ENCODE data around the gene MSRB3.
"Not testable (repeated sequence)": the region's sequence is repeated elsewhere in the genome, so short reads cannot be mapped to it uniquely, and the experiment has no call there.

The MSRB3 gene

DNA sequence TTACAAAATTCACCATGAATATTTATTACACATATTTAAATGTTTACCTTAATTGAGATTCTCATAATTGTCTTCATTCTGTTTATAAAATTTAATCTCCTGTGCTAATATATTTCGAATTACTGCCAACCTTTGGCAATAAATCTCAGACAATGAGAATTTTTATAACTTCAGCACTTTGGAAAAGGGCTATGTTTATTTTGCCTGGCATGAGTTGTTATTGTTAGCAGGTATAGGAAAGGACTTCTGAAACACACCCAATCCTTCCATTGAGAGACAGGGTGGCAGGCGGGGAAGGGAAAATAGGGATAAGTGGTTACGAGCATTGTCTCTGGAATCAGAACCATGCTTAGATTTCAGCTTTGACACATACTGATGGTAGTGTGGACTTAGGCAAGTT lies 12.1 kb upstream of the MSRB3 start:
- Histone ChIP-seq H3K27ac (ENCODE audit: low read depth, low read length) (no peak overlapping the region), H3K9ac (ENCODE audit: low read length) (no peak overlapping the region), H3K4me1 (ENCODE audit: control insufficient read depth, insufficient read depth, low read length) (no peaks in the 10 kb centered on the region), H3K4me3 (ENCODE audit: low read depth, low read length) (no peak overlapping the region), H3K27me3 (ENCODE audit: control insufficient read depth, insufficient read depth, low read length) (no peaks in the 10 kb centered on the region), H3K36me3 (ENCODE audit: control insufficient read depth, insufficient read depth, low read length) (no peaks in the 10 kb centered on the region), H3K9me3 (ENCODE audit: control insufficient read depth, insufficient read depth, low read depth, low read length) (no peaks in the 10 kb centered on the region)

GRCh38 chr12:65269603-65270002 lies 8.9 kb upstream of the MSRB3 start:
- H3K9ac ChIP-seq (ENCODE audit: low read length): no peak overlapping the region
- no peak overlapping the region for H3K27ac ChIP-seq (ENCODE audit: low read depth, low read length)
- no peaks in the 10 kb centered on the region for H3K36me3 ChIP-seq (ENCODE audit: control insufficient read depth, insufficient read depth, low read length)
- no peak overlapping the region for H3K4me3 ChIP-seq (ENCODE audit: low read depth, low read length)
- no peaks in the 10 kb centered on the region for H3K27me3 ChIP-seq (ENCODE audit: control insufficient read depth, insufficient read depth, low read length)
- H3K9me3 ChIP-seq (ENCODE audit: control insufficient read depth, insufficient read depth, low read depth, low read length): no peaks in the 10 kb centered on the region
- no peaks in the 10 kb centered on the region for H3K4me1 ChIP-seq (ENCODE audit: control insufficient read depth, insufficient read depth, low read length)

DNA sequence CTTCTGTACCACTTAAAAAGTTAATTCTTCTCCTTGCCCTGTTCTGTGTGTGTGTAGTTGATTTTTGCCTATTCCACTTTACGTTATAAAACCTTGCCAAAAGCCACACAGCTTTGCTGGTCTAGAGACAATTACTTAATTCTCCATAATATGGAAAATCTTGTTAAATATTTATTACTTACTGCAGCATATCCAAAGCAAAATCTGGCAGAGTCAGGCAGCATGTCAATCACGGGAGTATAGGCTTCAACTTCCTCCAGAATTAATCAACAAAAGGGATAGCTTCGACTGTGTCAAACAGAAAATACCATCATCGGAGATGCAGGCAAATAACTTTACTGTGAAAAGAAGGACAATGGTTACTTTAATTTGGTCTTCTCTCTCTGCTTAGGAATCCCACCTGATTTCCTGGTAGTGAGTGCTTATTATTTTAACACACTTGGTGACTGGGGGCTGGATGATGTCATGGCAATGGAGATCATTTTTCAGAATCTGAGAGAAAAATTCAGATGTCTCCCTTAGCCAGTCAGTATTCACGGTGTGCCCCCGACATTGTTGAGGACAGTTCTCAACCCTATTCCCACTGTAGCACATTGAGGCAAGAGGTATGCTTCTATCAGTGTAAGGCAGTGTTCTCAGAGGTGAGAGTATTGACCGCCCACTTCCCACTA lies 3.7 kb upstream of the MSRB3 start:
- Histone ChIP-seq H3K9ac (ENCODE audit: low read length) (no peak overlapping the region), H3K27ac (ENCODE audit: low read depth, low read length) (no peak overlapping the region), H3K4me1 (ENCODE audit: control insufficient read depth, insufficient read depth, low read length) (peaks cover 13% of the 10 kb centered on the region), H3K27me3 (ENCODE audit: control insufficient read depth, insufficient read depth, low read length) (peaks cover 20% of the 10 kb centered on the region), H3K4me3 (ENCODE audit: low read depth, low read length) (no peak overlapping the region), H3K9me3 (ENCODE audit: control insufficient read depth, insufficient read depth, low read depth, low read length) (no peaks in the 10 kb centered on the region), H3K36me3 (ENCODE audit: control insufficient read depth, insufficient read depth, low read length) (no peaks in the 10 kb centered on the region)

DNA sequence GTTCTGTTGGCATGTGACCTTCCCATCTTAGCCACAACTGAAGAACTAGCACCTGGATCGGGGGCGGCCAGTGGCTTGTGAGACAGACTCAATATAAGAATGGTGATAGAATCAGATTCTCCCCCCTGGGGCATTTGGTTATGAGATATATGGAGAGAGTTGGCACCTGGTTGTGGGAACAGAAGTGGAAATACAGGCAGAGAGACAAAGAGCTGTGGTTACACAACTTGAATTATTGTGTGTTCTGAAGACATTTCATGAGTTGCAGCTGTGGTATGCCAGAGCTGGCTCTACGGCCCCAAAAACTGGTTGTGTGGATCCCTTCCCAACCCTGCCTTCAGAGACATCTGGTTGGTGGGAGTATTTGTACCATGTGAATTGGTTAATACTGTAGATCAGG lies 2.9 kb upstream of the MSRB3 start:
- Histone ChIP-seq H3K36me3 (ENCODE audit: control insufficient read depth, insufficient read depth, low read length) (no peaks in the 10 kb centered on the region), H3K9me3 (ENCODE audit: control insufficient read depth, insufficient read depth, low read depth, low read length) (no peaks in the 10 kb centered on the region), H3K9ac (ENCODE audit: low read length) (no peak overlapping the region), H3K27ac (ENCODE audit: low read depth, low read length) (no peak overlapping the region), H3K4me3 (ENCODE audit: low read depth, low read length) (no peak overlapping the region), H3K4me1 (ENCODE audit: control insufficient read depth, insufficient read depth, low read length) (peaks cover 13% of the 10 kb centered on the region), H3K27me3 (ENCODE audit: control insufficient read depth, insufficient read depth, low read length) (peaks cover 27% of the 10 kb centered on the region)

GRCh38 chr12:65276916-65277530 lies 1.5 kb upstream of the MSRB3 start:
- Histone ChIP-seq H3K9ac (ENCODE audit: low read length) (no peak overlapping the region), H3K4me1 (ENCODE audit: control insufficient read depth, insufficient read depth, low read length) (peaks cover 13% of the 10 kb centered on the region), H3K27ac (ENCODE audit: low read depth, low read length) (no peak overlapping the region), H3K4me3 (ENCODE audit: low read depth, low read length) (no peak overlapping the region), H3K9me3 (ENCODE audit: control insufficient read depth, insufficient read depth, low read depth, low read length) (no peaks in the 10 kb centered on the region), H3K36me3 (ENCODE audit: control insufficient read depth, insufficient read depth, low read length) (no peaks in the 10 kb centered on the region), H3K27me3 (ENCODE audit: control insufficient read depth, insufficient read depth, low read length) (peaks cover 27% of the 10 kb centered on the region)

- peaks cover 27% of the 10 kb centered on the region for H3K27me3 ChIP-seq (ENCODE audit: control insufficient read depth, insufficient read depth, low read length)
- peak overlapping the region; percentile 77 for H3K4me3 ChIP-seq (ENCODE audit: low read depth, low read length)
- H3K4me1 ChIP-seq (ENCODE audit: control insufficient read depth, insufficient read depth, low read length): peaks cover 13% of the 10 kb centered on the region
- H3K9ac ChIP-seq (ENCODE audit: low read length): peak overlapping the region; percentile 61
- no peaks in the 10 kb centered on the region for H3K36me3 ChIP-seq (ENCODE audit: control insufficient read depth, insufficient read depth, low read length)
- no peaks in the 10 kb centered on the region for H3K9me3 ChIP-seq (ENCODE audit: control insufficient read depth, insufficient read depth, low read depth, low read length)
- H3K27ac ChIP-seq (ENCODE audit: low read depth, low read length): no peak overlapping the region
These were observed 398 bp upstream of the MSRB3 start for GRCh38 chr12:65277994-65278575.

DNA sequence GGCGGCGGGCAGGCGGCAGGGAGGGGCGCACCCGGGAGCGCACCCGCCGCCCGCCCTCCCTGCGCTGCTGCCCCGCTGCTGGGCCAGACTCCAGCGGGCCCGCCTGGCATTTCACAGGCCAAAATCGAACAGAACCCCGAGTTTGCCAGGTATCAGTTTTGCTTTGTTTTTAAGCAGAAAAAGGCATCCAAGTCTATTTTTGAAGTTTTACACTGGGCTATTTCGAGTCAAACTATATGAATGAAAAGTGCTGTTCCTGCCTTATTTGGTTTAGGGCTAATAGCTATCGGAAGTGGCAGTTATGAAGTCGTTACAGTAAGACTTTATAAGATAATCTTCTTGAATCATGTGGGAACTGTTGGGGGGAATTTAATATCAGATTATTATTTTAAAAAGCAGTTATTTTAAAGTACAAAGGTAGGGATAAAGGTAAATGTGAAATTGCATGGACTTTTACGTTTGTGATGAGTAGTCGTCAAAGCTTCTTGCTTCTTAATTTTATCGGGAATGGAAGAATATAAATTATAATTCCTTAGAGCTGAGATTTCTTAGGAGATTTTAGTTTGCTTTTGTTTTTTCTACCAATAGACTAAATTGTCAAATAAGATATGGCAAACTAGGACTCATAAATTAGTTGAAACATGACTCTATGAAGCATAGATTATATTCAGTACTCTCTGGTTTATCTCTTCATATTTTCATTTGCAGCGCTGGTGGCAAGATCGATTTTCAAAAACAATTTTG lies 1.1 kb downstream of the MSRB3 start:
- H3K27ac ChIP-seq (ENCODE audit: low read depth, low read length): no peak overlapping the region

GRCh38 chr12:65280306-65280705 lies 1.8 kb downstream of the MSRB3 start:
- no peaks in the 10 kb centered on the region for H3K36me3 ChIP-seq (ENCODE audit: control insufficient read depth, insufficient read depth, low read length)

More for the DNA sequence above, 1.1 kb downstream of the MSRB3 start:
- H3K27me3 ChIP-seq (ENCODE audit: control insufficient read depth, insufficient read depth, low read length): peaks cover 27% of the 10 kb centered on the region
- peak overlapping the region; percentile 61 for H3K9ac ChIP-seq (ENCODE audit: low read length)
- peaks cover 13% of the 10 kb centered on the region for H3K4me1 ChIP-seq (ENCODE audit: control insufficient read depth, insufficient read depth, low read length)
- H3K4me3 ChIP-seq (ENCODE audit: low read depth, low read length): peak overlapping the region; percentile 77
- no peaks in the 10 kb centered on the region for H3K9me3 ChIP-seq (ENCODE audit: control insufficient read depth, insufficient read depth, low read depth, low read length)
- H3K36me3 ChIP-seq (ENCODE audit: control insufficient read depth, insufficient read depth, low read length): no peaks in the 10 kb centered on the region

DNA sequence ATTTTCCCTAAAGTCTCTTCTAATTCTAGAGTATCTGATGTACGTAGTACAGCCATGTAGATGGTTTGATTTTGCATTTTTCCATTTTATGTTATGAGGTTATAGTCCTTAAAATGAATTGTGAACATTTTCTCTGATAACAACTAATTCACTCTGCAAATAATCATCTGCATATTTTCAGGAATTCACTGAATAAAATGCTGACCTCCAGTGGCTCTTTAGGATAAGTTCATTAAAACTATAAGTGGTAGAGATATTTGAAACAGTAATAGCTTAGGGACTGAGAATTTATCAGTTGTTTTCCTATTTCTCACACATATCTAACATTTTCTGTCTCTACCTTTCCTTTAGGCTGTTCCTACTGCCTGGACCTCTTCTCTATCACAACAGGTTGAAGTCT lies 4.4 kb downstream of the MSRB3 start:
- peaks cover 18% of the 10 kb centered on the region for H3K27me3 ChIP-seq (ENCODE audit: control insufficient read depth, insufficient read depth, low read length)
- H3K9me3 ChIP-seq (ENCODE audit: control insufficient read depth, insufficient read depth, low read depth, low read length): no peaks in the 10 kb centered on the region
- no peaks in the 10 kb centered on the region for H3K36me3 ChIP-seq (ENCODE audit: control insufficient read depth, insufficient read depth, low read length)
- no peak overlapping the region for H3K27ac ChIP-seq (ENCODE audit: low read depth, low read length)
- peaks cover 6% of the 10 kb centered on the region; the same call in 1 of the 2 replicates for H3K4me1 ChIP-seq (ENCODE audit: control insufficient read depth, insufficient read depth, low read length)
- H3K4me3 ChIP-seq (ENCODE audit: low read depth, low read length): no peak overlapping the region
- H3K9ac ChIP-seq (ENCODE audit: low read length): no peak overlapping the region

More at GRCh38 chr12:65280306-65280705, 1.8 kb downstream of the MSRB3 start:
- Histone ChIP-seq H3K9ac (ENCODE audit: low read length) (no peak overlapping the region), H3K27me3 (ENCODE audit: control insufficient read depth, insufficient read depth, low read length) (peaks cover 27% of the 10 kb centered on the region), H3K27ac (ENCODE audit: low read depth, low read length) (no peak overlapping the region), H3K9me3 (ENCODE audit: control insufficient read depth, insufficient read depth, low read depth, low read length) (no peaks in the 10 kb centered on the region), H3K4me3 (ENCODE audit: low read depth, low read length) (no peak overlapping the region), H3K4me1 (ENCODE audit: control insufficient read depth, insufficient read depth, low read length) (peaks cover 13% of the 10 kb centered on the region)

- H3K27ac ChIP-seq (ENCODE audit: low read depth, low read length); H3K4me1 ChIP-seq (ENCODE audit: control insufficient read depth, insufficient read depth, low read length); H3K9me3 ChIP-seq (ENCODE audit: control insufficient read depth, insufficient read depth, low read depth, low read length); H3K9ac ChIP-seq (ENCODE audit: low read length); H3K27me3 ChIP-seq (ENCODE audit: control insufficient read depth, insufficient read depth, low read length); H3K4me3 ChIP-seq (ENCODE audit: low read depth, low read length); H3K36me3 ChIP-seq (ENCODE audit: control insufficient read depth, insufficient read depth, low read length): not testable (repeated sequence)
These were observed 7.0 kb downstream of the MSRB3 start for GRCh38 chr12:65285532-65285931.

GRCh38 chr12:65287426-65287825 lies 8.9 kb downstream of the MSRB3 start:
- H3K4me1 ChIP-seq (ENCODE audit: control insufficient read depth, insufficient read depth, low read length): no peaks in the 10 kb centered on the region
- no peak overlapping the region for H3K9ac ChIP-seq (ENCODE audit: low read length)
- no peaks in the 10 kb centered on the region for H3K27me3 ChIP-seq (ENCODE audit: control insufficient read depth, insufficient read depth, low read length)
- no peaks in the 10 kb centered on the region for H3K36me3 ChIP-seq (ENCODE audit: control insufficient read depth, insufficient read depth, low read length)
- H3K27ac ChIP-seq (ENCODE audit: low read depth, low read length): no peak overlapping the region
- H3K9me3 ChIP-seq (ENCODE audit: control insufficient read depth, insufficient read depth, low read depth, low read length): no peaks in the 10 kb centered on the region
- no peak overlapping the region for H3K4me3 ChIP-seq (ENCODE audit: low read depth, low read length)
